HEK293 (cell line): Measurements from ENCODE around the gene ASRGL1.

Experiments used
- CTCF ChIA-PET: fragments of 350-600 bp; formaldehyde crosslinking; extraction: SDS; loops from one replicate; lab custom pipeline; 2021; ENCODE audit warnings: antibody characterized with exemption; lab: Yijun Ruan, JAX
- POLR2A ChIA-PET: fragments of 300-600 bp; formaldehyde crosslinking; extraction: SDS; loops from one replicate; lab custom pipeline; 2020; ENCODE audit warnings: antibody characterized with exemption, inconsistent platforms; lab: Yijun Ruan, JAX
- H3K27ac ChIP-seq: fragments of 200-500 bp; sonication (Bioruptor generic); 2 replicates; pipeline ENCODE4 v1.5.1; 2014; ENCODE audit warnings: low read depth, low read length, control low read depth, inconsistent platforms; ENCODE audit errors: extremely low read depth
- H3K36me3 ChIP-seq, 2 experiments: fragments of 200-500 bp in 1 of 2; sonication (Bioruptor generic) in 1 of 2; 1 replicate in 1 of 2; 2 replicates in 1 of 2; pipeline ENCODE4 v1.5.1; 2014 to 2017; ENCODE audit warnings: inconsistent platforms in 2 of 2, low read length in 2 of 2; ENCODE audit not compliant: control insufficient read depth in 2 of 2, insufficient read depth in 1 of 2
- H3K4me1 ChIP-seq: fragments of 200-500 bp; sonication (Bioruptor generic); 2 replicates; pipeline ENCODE4 v1.5.1; 2014; ENCODE audit warnings: mild to moderate bottlenecking, low read length, inconsistent platforms; ENCODE audit not compliant: control insufficient read depth, insufficient read depth
- H3K4me3 ChIP-seq: 2 replicates; pipeline ENCODE4 v1.5.1; 2011; ENCODE audit warnings: low read depth, mild to moderate bottlenecking, control low read depth, low read length, moderate library complexity
- H3K9me3 ChIP-seq: fragments of 200-500 bp; sonication (Bioruptor generic); 2 replicates; pipeline ENCODE4 v1.5.1; 2014; ENCODE audit warnings: low read depth, low read length, inconsistent platforms; ENCODE audit not compliant: control insufficient read depth, insufficient read depth
- ATF2 ChIP-seq: fragments of 450-650 bp; formaldehyde crosslinking; IDR thresholded peaks from 2 replicates; pipeline ENCODE4 v1.5.1; 2016; ENCODE audit warnings: missing biosample characterization, missing genetic modification characterization, low read depth
- BCL11A ChIP-seq: fragments of 450-650 bp; formaldehyde crosslinking; IDR thresholded peaks from 2 replicates; pipeline ENCODE4 v1.5.1; 2016; ENCODE audit warnings: low read depth, missing biosample characterization, missing genetic modification characterization
- GLI4 ChIP-seq: fragments of 450-650 bp; formaldehyde crosslinking; IDR thresholded peaks from 2 replicates; pipeline ENCODE4 v1.5.1; 2016; ENCODE audit warnings: missing biosample characterization, missing genetic modification characterization
- PRDM1 ChIP-seq: fragments of 450-650 bp; formaldehyde crosslinking; IDR thresholded peaks from 2 replicates; pipeline ENCODE4; 2016; ENCODE audit warnings: missing biosample characterization, missing genetic modification characterization
- ZBTB26 ChIP-seq: fragments of 450-650 bp; formaldehyde crosslinking; optimal IDR thresholded peaks from 2 replicates; pipeline ENCODE3; 2016; ENCODE audit warnings: missing biosample characterization, mild to moderate bottlenecking, missing genetic modification characterization
- ZBTB8A ChIP-seq: fragments of 450-650 bp; formaldehyde crosslinking; IDR thresholded peaks from 2 replicates; pipeline ENCODE4 v1.5.1; 2016; ENCODE audit warnings: missing biosample characterization, missing genetic modification characterization
- ZNF19 ChIP-seq: fragments of 450-650 bp; formaldehyde crosslinking; IDR thresholded peaks from 2 replicates; pipeline ENCODE4; 2016; ENCODE audit warnings: missing biosample characterization, missing genetic modification characterization, low read depth
- ZNF248 ChIP-seq: fragments of 450-650 bp; formaldehyde crosslinking; IDR thresholded peaks from 2 replicates; pipeline ENCODE4 v1.5.1; 2017; ENCODE audit warnings: missing biosample characterization, missing genetic modification characterization
- ZNF274 ChIP-seq, 2 experiments: fragments of 200-500 bp in 1 of 2; fragments of 450-650 bp in 1 of 2; sonication (Bioruptor generic) in 1 of 2; formaldehyde crosslinking in 1 of 2; IDR thresholded peaks; 2 replicates each; pipeline versions ENCODE4 v1.5.1 to v1.6.1; 2014 to 2016; ENCODE audit warnings: borderline replicate concordance in 1 of 2, inconsistent platforms in 1 of 2, low read length in 1 of 2, missing biosample characterization in 1 of 2, missing genetic modification characterization in 1 of 2
- ZNF280C ChIP-seq: fragments of 450-650 bp; formaldehyde crosslinking; IDR thresholded peaks from 2 replicates; pipeline ENCODE4 v1.5.1; 2016; ENCODE audit warnings: missing biosample characterization, missing genetic modification characterization
- ZNF324 ChIP-seq: fragments of 450-650 bp; formaldehyde crosslinking; IDR thresholded peaks from 2 replicates; pipeline ENCODE4 v1.5.1; 2016; ENCODE audit warnings: missing biosample characterization, missing genetic modification characterization
- ZNF529 ChIP-seq: fragments of 450-650 bp; formaldehyde crosslinking; IDR thresholded peaks from 2 replicates; pipeline ENCODE4 v1.5.1; 2017; ENCODE audit warnings: missing genetic modification characterization, missing biosample characterization; ENCODE audit not compliant: insufficient replicate concordance
- ZNF560 ChIP-seq: fragments of 450-650 bp; formaldehyde crosslinking; IDR thresholded peaks from 2 replicates; pipeline ENCODE4 v1.5.1; 2017; ENCODE audit warnings: missing biosample characterization, missing genetic modification characterization, borderline replicate concordance
- ZNF76 ChIP-seq: fragments of 450-650 bp; formaldehyde crosslinking; IDR thresholded peaks from 2 replicates; pipeline ENCODE4; 2016; ENCODE audit warnings: low read depth, missing biosample characterization, missing genetic modification characterization, borderline replicate concordance
- ZSCAN5A ChIP-seq: fragments of 450-650 bp; formaldehyde crosslinking; IDR thresholded peaks from 2 replicates; pipeline ENCODE4 v1.5.1; 2016; ENCODE audit warnings: missing biosample characterization, missing genetic modification characterization

The ASRGL1 gene

GRCh38 chr11:62431171-62431901 lies 94.1 kb downstream of the ASRGL1 start:
- Histone ChIP-seq H3K4me3 (no peak overlapping the region), H3K4me1 (no peaks in the 10 kb centered on the region; the same call in 1 of the 2 replicates)
- TF ChIP-seq ZBTB26 (tag by site-specific recombination): no peak
- TF ChIP-seq ZNF248 (tag by site-specific recombination): no peak
- TF ChIP-seq ZSCAN5A (tag by site-specific recombination): no peak
- TF ChIP-seq ZBTB8A (tag by site-specific recombination): no peak
- TF ChIP-seq ATF2 (tag by site-specific recombination): no peak
- TF ChIP-seq PRDM1: no peak
- TF ChIP-seq, all 188 proteins: peak for 0
- Histone ChIP-seq H3K9me3 (no peaks in the 10 kb centered on the region), H3K27ac (no peak overlapping the region), H3K36me3 (no peaks in the 10 kb centered on the region)
- ChIA-PET CTCF (no interaction called here), POLR2A (no interaction called here)

GRCh38 chr11:62432695-62433094 lies 95.4 kb downstream of the ASRGL1 start:
- H3K4me1 ChIP-seq: no peaks in the 10 kb centered on the region
- H3K4me3 ChIP-seq: no peak overlapping the region
- ChIA-PET CTCF (interaction anchor here (1.4 kb wide), 1 partner anchor 9 kb away, joined by 7 read pairs; no protein-coding TSS in a partner anchor), POLR2A (interaction anchor here (0.6 kb wide), 1 partner anchor 40 kb away, joined by 6 read pairs; no protein-coding TSS in a partner anchor)
- H3K36me3 ChIP-seq: no peaks in the 10 kb centered on the region
- H3K9me3 ChIP-seq: no peaks in the 10 kb centered on the region
- TF ChIP-seq ZNF324 (tag by site-specific recombination) (no peak), ZNF529 (tag by site-specific recombination) (no peak), GLI4 (tag by site-specific recombination) (no peak), ZNF76 (tag by site-specific recombination) (no peak), ZNF560 (tag by site-specific recombination) (no peak), ZNF274 (IDR thresholded peaks at IDR 0.05; ENCODE audit: low read length) (no peak), ZNF274 (tag by site-specific recombination; IDR thresholded peaks at IDR 0.05; ENCODE audit: borderline replicate concordance) (no peak), BCL11A (tag by site-specific recombination) (no peak), ZNF19 (no peak), ZNF280C (tag by site-specific recombination) (no peak)
- H3K27ac ChIP-seq: no peak overlapping the region
